HepG2 (cell line): ENCODE data around the gene TCERG1. TPM values are rescaled to one million over a fixed set of nuclear protein-coding genes. Genes with fewer than 3 reads are reported as not detected.

Source experiments
- ATAC-seq: fragments of 200-7000 bp; cut with Tn5 transposase; 3 replicates; pipeline ENCODE4 v1.9.1; 2020; ENCODE audit warnings: mild to moderate bottlenecking, moderate library complexity
- BruUV-seq: library from RNA; stranded (reverse); fragments of 400-500 nt; replicated peaks from 2 replicates; lab custom pipeline; 2021; lab: Mats Ljungman, UMichigan
- CTCF ChIA-PET: fragments of 300-600 bp; formaldehyde crosslinking; extraction: SDS; loops from one replicate; lab custom pipeline; 2021; ENCODE audit warnings: low total read pairs, inconsistent platforms, low intra/inter-chr PET ratio; lab: Yijun Ruan, JAX
- POLR2A ChIA-PET: fragments of 350-600 bp; sonication (Branson Sonifier 250); formaldehyde crosslinking; loops from one replicate; lab custom pipeline; 2020; ENCODE audit warnings: antibody characterized with exemption, inconsistent platforms; lab: Yijun Ruan, JAX
- DNase-seq: peaks from one replicate; pipeline ENCODE4 v3.0.0-alpha.2; 2015; ENCODE audit warnings: low spot score
- FAIRE-seq: peaks from 3 replicates; lab custom pipeline; 2011; peaks lifted over from hg19 to GRCh38; lab: Jason Lieb, UNC
- H2AFZ ChIP-seq: one replicate; pipeline ENCODE4 v1.6.1; 2011; ENCODE audit warnings: low read length, inconsistent platforms
- H3K27ac ChIP-seq: fragments of 300-600 bp; 3 replicates; pipeline ENCODE4 v1.8.0; 2011; ENCODE audit warnings: mixed run types, mild to moderate bottlenecking, mixed read lengths, low read length, inconsistent platforms; ENCODE audit not compliant: insufficient read depth; ENCODE audit errors: extremely low read length
- H3K27me3 ChIP-seq, 2 experiments: fragments of 200-600 bp in 1 of 2; 2 replicates in 1 of 2; 3 replicates in 1 of 2; pipeline versions ENCODE4 v1.6.0 to v1.8.0; 2011; ENCODE audit warnings: low read length in 2 of 2, mild to moderate bottlenecking in 2 of 2, moderate library complexity in 2 of 2, inconsistent platforms in 1 of 2; ENCODE audit not compliant: insufficient read depth in 2 of 2, control insufficient read depth in 1 of 2
- H3K36me3 ChIP-seq, 2 experiments: fragments of 200-600 bp in 1 of 2; replicated peaks in 1 of 2; 2 replicates in 1 of 2; 3 replicates in 1 of 2; pipeline versions ENCODE4 v1.5.1 to v1.8.0; 2011; ENCODE audit warnings: low read length in 2 of 2, inconsistent platforms in 1 of 2; ENCODE audit not compliant: insufficient read depth in 2 of 2, control insufficient read depth in 1 of 2
- H3K4me1 ChIP-seq: 2 replicates; pipeline ENCODE4 v1.5.1; 2012; ENCODE audit warnings: low read length, inconsistent platforms; ENCODE audit not compliant: insufficient read depth
- H3K4me2 ChIP-seq: 2 replicates; pipeline ENCODE4 v1.6.0; 2011; ENCODE audit warnings: low read depth, low read length, inconsistent platforms
- H3K4me3 ChIP-seq, 3 experiments: fragments of 200-600 bp in 1 of 3; sonication (generic), shearing (Covaris generic) in 1 of 3; replicated peaks in 1 of 3; 2 replicates each; pipeline ENCODE4 v1.5.1; 2011 to 2016; ENCODE audit warnings: low read length in 3 of 3, inconsistent platforms in 2 of 3, low read depth in 2 of 3, mild to moderate bottlenecking in 2 of 3, control low read depth in 1 of 3, mixed read lengths in 1 of 3; ENCODE audit not compliant: insufficient read depth in 1 of 3
- H3K79me2 ChIP-seq: one replicate; pipeline ENCODE4 v1.6.1; 2011; ENCODE audit warnings: low read length, inconsistent platforms; ENCODE audit not compliant: insufficient read depth
- H3K9ac ChIP-seq: 2 replicates; pipeline ENCODE4 v1.6.0; 2011; ENCODE audit warnings: mild to moderate bottlenecking, low read depth, low read length, inconsistent platforms; ENCODE audit not compliant: insufficient read depth
- H3K9me3 ChIP-seq: 2 replicates; pipeline ENCODE4 v1.5.1; 2012; ENCODE audit warnings: mild to moderate bottlenecking, low read length
- H4K20me1 ChIP-seq: 2 replicates; pipeline ENCODE4 v1.6.0; 2011; ENCODE audit warnings: inconsistent platforms, mild to moderate bottlenecking, low read length, moderate library complexity; ENCODE audit not compliant: insufficient read depth
- CREM ChIP-seq, 2 experiments: sonication (generic) in 1 of 2; formaldehyde crosslinking in 1 of 2; IDR thresholded peaks; 2 replicates each; pipeline versions ENCODE4 v1.4.0 to v1.6.1; 2016 to 2020; ENCODE audit warnings: antibody characterized with exemption in 1 of 2, mild to moderate bottlenecking in 1 of 2, missing genetic modification reagents in 1 of 2
- GZF1 ChIP-seq: sonication (generic); formaldehyde crosslinking; IDR thresholded peaks from 2 replicates; pipeline ENCODE4 v1.5.1; 2020; ENCODE audit warnings: mild to moderate bottlenecking, missing genetic modification reagents
- MZF1 ChIP-seq: sonication (generic); formaldehyde crosslinking; IDR thresholded peaks from 2 replicates; pipeline ENCODE4 v1.8.1; 2023; ENCODE audit warnings: mild to moderate bottlenecking, missing genetic modification reagents, borderline replicate concordance
- NPAS2 ChIP-seq: sonication (generic); formaldehyde crosslinking; IDR thresholded peaks from 2 replicates; pipeline ENCODE4 v1.8.0; 2022; ENCODE audit warnings: mild to moderate bottlenecking, missing genetic modification reagents, borderline replicate concordance
- RCOR2 ChIP-seq: IDR thresholded peaks from 2 replicates; pipeline ENCODE4 v1.6.1; 2016; ENCODE audit warnings: missing biosample characterization, missing genetic modification reagents
- TBP ChIP-seq: sonication (generic); formaldehyde crosslinking; IDR thresholded peaks from 2 replicates; pipeline ENCODE4 v1.5.0; 2020; ENCODE audit warnings: missing genetic modification reagents
- ZKSCAN5 ChIP-seq: sonication (generic); formaldehyde crosslinking; IDR thresholded peaks from 2 replicates; pipeline ENCODE4 v1.5.1; 2020; ENCODE audit warnings: mild to moderate bottlenecking, missing genetic modification reagents
- WGBS: methylation state at CpG from one replicate; pipeline ENCODE4 v1.1.6; 2017; ENCODE audit warnings: low lambda C conversion rate; 5-methylcytosine and 5-hydroxymethylcytosine counted together
- in situ Hi-C: cut with HindIII; loops from 2 replicates; pipeline ENCODE4 v1.10.0; 2017; ENCODE audit warnings: low pct_unique_long_range_greater_than_20kb; ENCODE audit not compliant: extremely low pct_ligation_motif_present
- intact Hi-C: fragments of 100-400 bp; cut with micrococcal nuclease; formaldehyde crosslinking; loops from one replicate; pipeline ENCODE4 v1.10.0; 2022; ENCODE audit not compliant: unreplicated experiment
- polyA plus RNA-seq, 8 experiments: library from polyadenylated mRNA; depleted of rRNA in 3 of 8; stranded (reverse) in 7 of 8; unstranded in 1 of 8; fragments of >200 nt; fragmentation: Illumina TruSeq in 4 of 8; extraction: Trizol in 4 of 8; gene quantifications; 2 replicates each; pipeline versions ENCODE4 v1.2.1 to v1.2.3, GENCODE V29; 2011 to 2016; ENCODE audit warnings: low read depth in 4 of 8, missing spikeins in 1 of 8, mixed read lengths in 1 of 8; ENCODE audit not compliant: insufficient read depth in 1 of 8
- total RNA-seq, 5 experiments: library from RNA; depleted of rRNA; stranded (reverse); fragments of >200 nt; fragmentation: Illumina TruSeq; extraction: Trizol; gene quantifications; 2 replicates each; pipeline ENCODE4 v1.2.3, GENCODE V29; 2016; ENCODE audit warnings: low read depth in 1 of 5
- TF ChIP-seq, protein P1 (sequence below): sonication (generic); formaldehyde crosslinking; IDR thresholded peaks from 2 replicates; pipeline ENCODE4 v1.5.1; 2020; ENCODE audit warnings: mild to moderate bottlenecking, missing genetic modification reagents, borderline replicate concordance
- TF ChIP-seq, protein P2 (sequence below): sonication (generic); formaldehyde crosslinking; IDR thresholded peaks from 2 replicates; pipeline ENCODE4 v1.8.1; 2023; ENCODE audit warnings: mild to moderate bottlenecking, missing genetic modification reagents, borderline replicate concordance
- TF ChIP-seq, protein P3 (sequence below): sonication (generic); formaldehyde crosslinking; IDR thresholded peaks from 2 replicates; pipeline ENCODE4 v1.5.1; 2020; ENCODE audit warnings: missing genetic modification reagents, mild to moderate bottlenecking, borderline replicate concordance
- TF ChIP-seq, protein P4 (sequence below): IDR thresholded peaks from 2 replicates; pipeline ENCODE4 v1.6.1; 2016; ENCODE audit warnings: low read depth, borderline replicate concordance

TCERG1 gene
- total and polyA plus RNA-seq, 2 of the 13 experiments (the other 11 are each of a cell fraction or from before 2014, with no cell fraction given), result 71.7 to 86.6 TPM

DNA sequence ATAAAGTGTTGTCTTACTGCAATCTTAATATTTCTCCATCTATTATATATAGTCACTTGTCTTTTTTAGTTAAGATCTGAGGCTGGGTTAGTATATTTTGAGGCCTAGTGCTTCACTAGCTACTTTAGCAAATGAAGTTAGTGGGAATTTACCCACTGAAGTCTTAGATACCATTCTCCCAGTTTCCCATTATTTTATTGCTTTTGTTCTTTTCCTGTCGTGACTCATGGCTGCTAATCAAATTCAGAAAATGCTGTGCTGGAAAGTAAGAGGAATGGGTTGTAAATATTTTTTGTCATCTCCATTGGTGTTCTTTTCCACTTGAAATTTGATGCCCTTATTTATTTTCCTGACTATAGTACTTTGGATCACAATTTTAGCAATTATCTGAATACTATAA, 14.2 kb downstream of the TCERG1 start:
- no peaks in the 10 kb centered on the region for H3K9me3 ChIP-seq
- no peak overlapping the region for H3K4me3 ChIP-seq
- intact Hi-C loops (no loop called here), in situ Hi-C loops (no loop called here)
- BruUV-seq, result no TSS peak
- H3K9ac ChIP-seq, result no peak overlapping the region
- no peak overlapping the region for H3K4me2 ChIP-seq
- H3K4me1 ChIP-seq, result no peaks in the 10 kb centered on the region
- ATAC-seq, result no peak
- ChIA-PET CTCF (no interaction called here), POLR2A (no interaction called here)
- peaks cover 5% of the 10 kb centered on the region; the same call in 1 of the 2 replicates for H4K20me1 ChIP-seq
- FAIRE-seq, result no peak
- 95% methylated on average over 1 of the region's 1 CpG for WGBS
- H2AFZ ChIP-seq, result no peak overlapping the region
- H3K27me3 ChIP-seq, result no peaks in the 10 kb centered on the region
- TF ChIP-seq, protein P1, sequence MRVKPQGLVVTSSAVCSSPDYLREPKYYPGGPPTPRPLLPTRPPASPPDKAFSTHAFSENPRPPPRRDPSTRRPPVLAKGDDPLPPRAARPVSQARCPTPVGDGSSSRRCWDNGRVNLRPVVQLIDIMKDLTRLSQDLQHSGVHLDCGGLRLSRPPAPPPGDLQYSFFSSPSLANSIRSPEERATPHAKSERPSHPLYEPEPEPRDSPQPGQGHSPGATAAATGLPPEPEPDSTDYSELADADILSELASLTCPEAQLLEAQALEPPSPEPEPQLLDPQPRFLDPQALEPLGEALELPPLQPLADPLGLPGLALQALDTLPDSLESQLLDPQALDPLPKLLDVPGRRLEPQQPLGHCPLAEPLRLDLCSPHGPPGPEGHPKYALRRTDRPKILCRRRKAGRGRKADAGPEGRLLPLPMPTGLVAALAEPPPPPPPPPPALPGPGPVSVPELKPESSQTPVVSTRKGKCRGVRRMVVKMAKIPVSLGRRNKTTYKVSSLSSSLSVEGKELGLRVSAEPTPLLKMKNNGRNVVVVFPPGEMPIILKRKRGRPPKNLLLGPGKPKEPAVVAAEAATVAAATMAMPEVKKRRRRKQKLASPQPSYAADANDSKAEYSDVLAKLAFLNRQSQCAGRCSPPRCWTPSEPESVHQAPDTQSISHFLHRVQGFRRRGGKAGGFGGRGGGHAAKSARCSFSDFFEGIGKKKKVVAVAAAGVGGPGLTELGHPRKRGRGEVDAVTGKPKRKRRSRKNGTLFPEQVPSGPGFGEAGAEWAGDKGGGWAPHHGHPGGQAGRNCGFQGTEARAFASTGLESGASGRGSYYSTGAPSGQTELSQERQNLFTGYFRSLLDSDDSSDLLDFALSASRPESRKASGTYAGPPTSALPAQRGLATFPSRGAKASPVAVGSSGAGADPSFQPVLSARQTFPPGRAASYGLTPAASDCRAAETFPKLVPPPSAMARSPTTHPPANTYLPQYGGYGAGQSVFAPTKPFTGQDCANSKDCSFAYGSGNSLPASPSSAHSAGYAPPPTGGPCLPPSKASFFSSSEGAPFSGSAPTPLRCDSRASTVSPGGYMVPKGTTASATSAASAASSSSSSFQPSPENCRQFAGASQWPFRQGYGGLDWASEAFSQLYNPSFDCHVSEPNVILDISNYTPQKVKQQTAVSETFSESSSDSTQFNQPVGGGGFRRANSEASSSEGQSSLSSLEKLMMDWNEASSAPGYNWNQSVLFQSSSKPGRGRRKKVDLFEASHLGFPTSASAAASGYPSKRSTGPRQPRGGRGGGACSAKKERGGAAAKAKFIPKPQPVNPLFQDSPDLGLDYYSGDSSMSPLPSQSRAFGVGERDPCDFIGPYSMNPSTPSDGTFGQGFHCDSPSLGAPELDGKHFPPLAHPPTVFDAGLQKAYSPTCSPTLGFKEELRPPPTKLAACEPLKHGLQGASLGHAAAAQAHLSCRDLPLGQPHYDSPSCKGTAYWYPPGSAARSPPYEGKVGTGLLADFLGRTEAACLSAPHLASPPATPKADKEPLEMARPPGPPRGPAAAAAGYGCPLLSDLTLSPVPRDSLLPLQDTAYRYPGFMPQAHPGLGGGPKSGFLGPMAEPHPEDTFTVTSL (CRISPR knock-in tag), result no peak
- TF ChIP-seq, protein P2, sequence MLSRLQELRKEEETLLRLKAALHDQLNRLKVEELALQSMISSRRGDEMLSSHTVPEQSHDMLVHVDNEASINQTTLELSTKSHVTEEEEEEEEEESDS (CRISPR knock-in tag), result no peak
- TF ChIP-seq NPAS2 (no peak), MZF1 (no peak), RCOR2 (CRISPR knock-in tag) (no peak), CREM (IDR thresholded peaks at IDR 0.05) (no peak), CREM (CRISPR knock-in tag; IDR thresholded peaks at IDR 0.05) (no peak), GZF1 (CRISPR knock-in tag) (no peak), ZKSCAN5 (CRISPR knock-in tag) (no peak), TBP (no peak)
- TF ChIP-seq, protein P3, sequence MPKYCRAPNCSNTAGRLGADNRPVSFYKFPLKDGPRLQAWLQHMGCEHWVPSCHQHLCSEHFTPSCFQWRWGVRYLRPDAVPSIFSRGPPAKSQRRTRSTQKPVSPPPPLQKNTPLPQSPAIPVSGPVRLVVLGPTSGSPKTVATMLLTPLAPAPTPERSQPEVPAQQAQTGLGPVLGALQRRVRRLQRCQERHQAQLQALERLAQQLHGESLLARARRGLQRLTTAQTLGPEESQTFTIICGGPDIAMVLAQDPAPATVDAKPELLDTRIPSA (CRISPR knock-in tag), result no peak
- TF ChIP-seq, protein P4, sequence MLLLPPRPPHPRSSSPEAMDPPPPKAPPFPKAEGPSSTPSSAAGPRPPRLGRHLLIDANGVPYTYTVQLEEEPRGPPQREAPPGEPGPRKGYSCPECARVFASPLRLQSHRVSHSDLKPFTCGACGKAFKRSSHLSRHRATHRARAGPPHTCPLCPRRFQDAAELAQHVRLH (CRISPR knock-in tag), result no peak
- peaks cover 19 to 78% of the 10 kb centered on the region in 2 experiments for H3K36me3 ChIP-seq
- DNase-seq, result no peak
- peaks cover 32% of the 10 kb centered on the region for H3K79me2 ChIP-seq
- H3K27ac ChIP-seq, result no peak overlapping the region
